ENCODE data around the gene PPP1R16B. TPM values are rescaled to one million over a fixed set of nuclear protein-coding genes. Genes with fewer than 3 reads are reported as not detected.

The PPP1R16B gene
- 53.6 TPM for polyA plus RNA-seq (2012; ENCODE audit: insufficient read depth, insufficient read length, low read depth)

- no peak for TF ChIP-seq CTCF (IDR thresholded peaks at IDR 0.05; ENCODE audit: low read depth, low read length)
- peak; percentile 90 for DNase-seq
- Histone ChIP-seq H3K4me1 (no peaks in the 10 kb centered on the region; the same call in 1 of the 2 replicates), H3K9me3 (no peaks in the 10 kb centered on the region), H3K4me3 (ENCODE audit: low read depth, low read length) (peak within 1 kb of the TSS; percentile 89), H3K36me3 (peaks cover 19% of the 10 kb centered on the region), H3K27me3 (no peaks in the 10 kb centered on the region)
These were observed at the start of gene PPP1R16B for GRCh38 chr20:38805502-38805957. Gene PPP1R16B (plus strand): TSS chr20:38805697. CDS start chr20:38835926, 30,229 bp downstream.

- DNase-seq, result no peak
- no peaks in the 10 kb centered on the region for H3K27me3 ChIP-seq
- no peaks in the 10 kb centered on the region for H3K4me1 ChIP-seq
- H3K36me3 ChIP-seq, result peaks cover 61% of the 10 kb centered on the region
- no peak overlapping the region for H3K4me3 ChIP-seq (ENCODE audit: low read depth, low read length)
- H3K9me3 ChIP-seq, result no peaks in the 10 kb centered on the region
- TF ChIP-seq CTCF (IDR thresholded peaks at IDR 0.05; ENCODE audit: low read depth, low read length), result no peak
These were observed 48.2 kb upstream of the PPP1R16B start for GRCh38 chr20:38757145-38757775.

GRCh38 chr20:38759106-38759505 lies 46.4 kb upstream of the PPP1R16B start:
- peaks cover 65% of the 10 kb centered on the region for H3K36me3 ChIP-seq
- no peak overlapping the region for H3K4me3 ChIP-seq (ENCODE audit: low read depth, low read length)
- H3K9me3 ChIP-seq, result no peaks in the 10 kb centered on the region
- DNase-seq, result no peak
- H3K27me3 ChIP-seq, result no peaks in the 10 kb centered on the region
- no peaks in the 10 kb centered on the region for H3K4me1 ChIP-seq
- no peak for TF ChIP-seq CTCF (IDR thresholded peaks at IDR 0.05; ENCODE audit: low read depth, low read length)

- H3K36me3 ChIP-seq, result peaks cover 70% of the 10 kb centered on the region
- no peak for TF ChIP-seq CTCF (IDR thresholded peaks at IDR 0.05; ENCODE audit: low read depth, low read length)
- H3K9me3 ChIP-seq, result no peaks in the 10 kb centered on the region
- no peaks in the 10 kb centered on the region for H3K27me3 ChIP-seq
- DNase-seq, result no peak
- no peaks in the 10 kb centered on the region for H3K4me1 ChIP-seq
- H3K4me3 ChIP-seq (ENCODE audit: low read depth, low read length), result no peak overlapping the region
These were observed 44.5 kb upstream of the PPP1R16B start for GRCh38 chr20:38760978-38761377.

- Histone ChIP-seq H3K4me1 (no peaks in the 10 kb centered on the region), H3K9me3 (no peaks in the 10 kb centered on the region), H3K27me3 (no peaks in the 10 kb centered on the region), H3K4me3 (ENCODE audit: low read depth, low read length) (no peak overlapping the region), H3K36me3 (peaks cover 60% of the 10 kb centered on the region)
- DNase-seq, result no peak
- TF ChIP-seq CTCF (IDR thresholded peaks at IDR 0.05; ENCODE audit: low read depth, low read length), result no peak
These were observed 43.3 kb upstream of the PPP1R16B start for GRCh38 chr20:38762174-38762573.

- H3K4me3 ChIP-seq (ENCODE audit: low read depth, low read length), result no peak overlapping the region
- TF ChIP-seq CTCF (IDR thresholded peaks at IDR 0.05; ENCODE audit: low read depth, low read length), result no peak
- H3K36me3 ChIP-seq, result peaks cover 50% of the 10 kb centered on the region
These were observed 41.9 kb upstream of the PPP1R16B start for GRCh38 chr20:38763616-38764015.

More at GRCh38 chr20:38763616-38764015, 41.9 kb upstream of the PPP1R16B start:
- Histone ChIP-seq H3K4me1 (no peaks in the 10 kb centered on the region), H3K27me3 (no peaks in the 10 kb centered on the region), H3K9me3 (no peaks in the 10 kb centered on the region)
- DNase-seq, result no peak
